Endothelial cell (in vitro differentiated cells): ENCODE measurements around the gene DEFB114. TPM values are rescaled to one million over a fixed set of nuclear protein-coding genes. Genes with fewer than 3 reads are reported as not detected.

Experiments used
- DNase-seq: peaks from one replicate; pipeline ENCODE4 v3.0.0; 2021; ENCODE audit warnings: low spot score
- H3K27ac Mint-ChIP-seq: one replicate; pipeline ENCODE4 v1.8.0; 2021; ENCODE audit warnings: mixed read lengths, inconsistent platforms; ENCODE audit not compliant: unreplicated experiment
- H3K27me3 Mint-ChIP-seq: one replicate; pipeline ENCODE4 v1.8.0; 2021; ENCODE audit warnings: mild to moderate bottlenecking, moderate library complexity, mixed read lengths, inconsistent platforms; ENCODE audit not compliant: unreplicated experiment
- H3K36me3 Mint-ChIP-seq: one replicate; pipeline ENCODE4 v1.8.0; 2021; ENCODE audit warnings: mild to moderate bottlenecking, low read depth, mixed read lengths, inconsistent platforms; ENCODE audit not compliant: unreplicated experiment
- H3K4me1 Mint-ChIP-seq: one replicate; pipeline ENCODE4 v1.8.0; 2021; ENCODE audit warnings: mild to moderate bottlenecking, mixed read lengths, inconsistent platforms; ENCODE audit not compliant: unreplicated experiment
- H3K4me3 Mint-ChIP-seq: one replicate; pipeline ENCODE4 v1.8.0; 2021; ENCODE audit warnings: mild to moderate bottlenecking, mixed read lengths, inconsistent platforms; ENCODE audit not compliant: unreplicated experiment
- H3K9me3 Mint-ChIP-seq: one replicate; pipeline ENCODE4 v1.8.0; 2021; ENCODE audit warnings: mixed read lengths, inconsistent platforms; ENCODE audit not compliant: unreplicated experiment
- total RNA-seq: library from RNA; stranded (reverse); fragmentation: NEBNext Ultra II Directional; extraction: Animal tissue kit (Norgen Biotek cat#: 25700); gene quantifications from one replicate; pipeline ENCODE4 v1.2.1, GENCODE V29; 2021; ENCODE audit not compliant: unreplicated experiment
- TF ChIP-seq, protein P1 (sequence below): fragments of 200-600 bp; sonication (generic); IDR thresholded peaks from one replicate; pipeline ENCODE4 v1.5.0; 2021; ENCODE audit warnings: antibody characterized with exemption; ENCODE audit not compliant: unreplicated experiment

DEFB114 gene
- total RNA-seq, 1 donor from 2014 or later, result not detected

DNA sequence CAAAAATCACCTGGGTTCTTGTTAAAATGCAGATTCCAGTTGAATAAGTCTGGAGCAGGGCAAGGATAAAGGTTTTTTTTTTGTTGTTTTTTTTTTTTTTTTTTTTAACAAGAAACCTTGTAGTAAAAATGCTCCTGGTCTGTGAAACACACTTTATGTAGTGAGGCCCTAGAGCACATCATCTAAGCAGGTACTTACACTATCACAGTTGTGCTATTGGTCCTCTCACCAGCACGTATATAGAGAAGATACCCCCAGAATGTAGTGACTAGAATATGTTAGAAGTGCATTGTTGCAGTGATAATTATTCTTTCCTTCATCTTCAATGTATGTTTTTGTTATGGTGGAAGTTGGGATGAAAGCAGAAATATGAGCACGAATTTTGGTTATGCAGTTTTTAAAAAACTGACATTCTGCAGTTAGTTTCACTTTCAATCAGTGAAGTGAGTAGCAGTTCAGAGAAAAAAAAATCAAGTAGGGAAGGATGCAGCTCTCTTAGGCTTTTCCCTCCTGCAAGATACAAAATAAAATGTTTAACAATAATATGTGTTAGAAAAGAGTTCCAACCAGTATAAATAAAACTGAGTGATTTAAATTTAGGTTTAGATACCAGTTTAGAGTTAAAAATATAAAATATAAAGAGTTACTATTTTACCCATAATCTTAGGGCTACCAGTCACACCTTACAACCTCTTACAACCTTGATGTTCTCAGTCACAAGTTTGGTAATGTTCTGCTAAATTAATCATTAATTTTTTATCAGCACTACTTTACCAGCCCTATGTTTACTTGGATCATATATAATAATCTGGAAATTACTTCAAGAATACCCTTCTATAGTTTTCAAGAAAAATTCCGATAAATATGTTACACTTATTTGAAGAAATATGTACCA lies 14.6 kb upstream of the DEFB114 start:
- DNase-seq, result no peak
- Mint-ChIP-seq H3K27me3 (no peaks in the 10 kb centered on the region), H3K9me3 (no peaks in the 10 kb centered on the region), H3K4me3 (no peak overlapping the region), H3K4me1 (no peaks in the 10 kb centered on the region), H3K36me3 (no peaks in the 10 kb centered on the region), H3K27ac (no peak overlapping the region)
- TF ChIP-seq, protein P1, sequence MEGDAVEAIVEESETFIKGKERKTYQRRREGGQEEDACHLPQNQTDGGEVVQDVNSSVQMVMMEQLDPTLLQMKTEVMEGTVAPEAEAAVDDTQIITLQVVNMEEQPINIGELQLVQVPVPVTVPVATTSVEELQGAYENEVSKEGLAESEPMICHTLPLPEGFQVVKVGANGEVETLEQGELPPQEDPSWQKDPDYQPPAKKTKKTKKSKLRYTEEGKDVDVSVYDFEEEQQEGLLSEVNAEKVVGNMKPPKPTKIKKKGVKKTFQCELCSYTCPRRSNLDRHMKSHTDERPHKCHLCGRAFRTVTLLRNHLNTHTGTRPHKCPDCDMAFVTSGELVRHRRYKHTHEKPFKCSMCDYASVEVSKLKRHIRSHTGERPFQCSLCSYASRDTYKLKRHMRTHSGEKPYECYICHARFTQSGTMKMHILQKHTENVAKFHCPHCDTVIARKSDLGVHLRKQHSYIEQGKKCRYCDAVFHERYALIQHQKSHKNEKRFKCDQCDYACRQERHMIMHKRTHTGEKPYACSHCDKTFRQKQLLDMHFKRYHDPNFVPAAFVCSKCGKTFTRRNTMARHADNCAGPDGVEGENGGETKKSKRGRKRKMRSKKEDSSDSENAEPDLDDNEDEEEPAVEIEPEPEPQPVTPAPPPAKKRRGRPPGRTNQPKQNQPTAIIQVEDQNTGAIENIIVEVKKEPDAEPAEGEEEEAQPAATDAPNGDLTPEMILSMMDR, result no peak

DNA sequence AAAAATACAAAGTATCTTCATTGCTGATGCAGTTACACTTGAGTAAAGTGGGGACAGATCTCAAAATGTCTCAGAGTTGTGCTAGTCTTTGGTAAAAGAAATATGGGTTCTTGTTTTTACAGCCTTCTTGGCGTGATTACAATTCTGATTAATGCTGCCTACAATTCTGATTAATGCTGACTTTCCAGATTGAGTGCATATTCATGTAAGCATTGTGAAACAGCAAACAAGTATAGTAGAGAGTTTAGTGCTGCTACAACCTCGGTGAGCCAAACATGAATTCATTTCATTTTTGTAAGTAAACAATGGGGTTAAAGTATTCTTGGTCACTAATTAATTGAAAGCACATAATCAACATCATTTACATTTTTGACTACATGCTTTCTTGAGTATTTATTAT lies 5.6 kb upstream of the DEFB114 start, which contains the start of gene DEFB113:
Gene DEFB113, minus strand, starts transcription at position 21 of the 400 bp plus-strand sequence. Its CDS starts 0 bp downstream, at position 21.
- no peak within 1 kb of the TSS for H3K27ac Mint-ChIP-seq

GRCh38 chr6:49966823-49967222 lies 2.9 kb upstream of the DEFB114 start:
- H3K4me1 Mint-ChIP-seq, result no peaks in the 10 kb centered on the region
- no peak overlapping the region for H3K4me3 Mint-ChIP-seq
- H3K36me3 Mint-ChIP-seq, result no peaks in the 10 kb centered on the region
- TF ChIP-seq, protein P1, result no peak
- no peaks in the 10 kb centered on the region for H3K9me3 Mint-ChIP-seq
- H3K27ac Mint-ChIP-seq, result no peak overlapping the region
- no peak for DNase-seq
- no peaks in the 10 kb centered on the region for H3K27me3 Mint-ChIP-seq

More for the DNA sequence above, 5.6 kb upstream of the DEFB114 start, which contains the start of gene DEFB113:
- H3K4me1 Mint-ChIP-seq, result no peaks in the 10 kb centered on the region
- H3K9me3 Mint-ChIP-seq, result no peaks in the 10 kb centered on the region
- no peaks in the 10 kb centered on the region for H3K36me3 Mint-ChIP-seq
- DNase-seq, result no peak
- H3K27me3 Mint-ChIP-seq, result no peaks in the 10 kb centered on the region
- H3K4me3 Mint-ChIP-seq, result no peak within 1 kb of the TSS
- TF ChIP-seq, protein P1, result no peak

DNA sequence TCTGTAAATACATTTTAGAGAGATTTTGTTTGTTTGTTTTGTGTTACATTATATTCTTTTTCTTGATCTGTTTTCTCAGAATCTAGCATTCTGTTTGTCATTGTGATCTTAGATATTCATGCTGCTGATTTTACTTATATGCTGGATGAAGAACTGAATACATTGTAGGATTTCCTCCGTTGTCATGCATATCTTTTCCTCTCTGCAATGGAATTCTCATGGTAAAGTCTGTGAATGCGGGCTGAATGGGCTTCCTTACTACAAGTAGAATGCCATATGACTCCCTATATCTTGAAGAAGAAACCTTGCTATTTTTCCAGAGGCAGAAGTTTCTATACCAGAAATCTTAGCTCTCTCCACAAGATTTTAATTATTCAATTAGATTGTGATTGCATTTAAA lies 2.4 kb upstream of the DEFB114 start:
- Mint-ChIP-seq H3K9me3 (no peaks in the 10 kb centered on the region), H3K27ac (no peak overlapping the region), H3K27me3 (no peaks in the 10 kb centered on the region), H3K4me1 (no peaks in the 10 kb centered on the region), H3K4me3 (no peak overlapping the region), H3K36me3 (no peaks in the 10 kb centered on the region)
- TF ChIP-seq, protein P1, result no peak
- no peak for DNase-seq

GRCh38 chr6:49958180-49958579 lies 5.8 kb downstream of the DEFB114 start:
- no peaks in the 10 kb centered on the region for H3K27me3 Mint-ChIP-seq

More at GRCh38 chr6:49958180-49958579, 5.8 kb downstream of the DEFB114 start:
- TF ChIP-seq, protein P1, result no peak
- Mint-ChIP-seq H3K9me3 (no peaks in the 10 kb centered on the region), H3K36me3 (no peaks in the 10 kb centered on the region), H3K4me1 (no peaks in the 10 kb centered on the region), H3K27ac (no peak overlapping the region), H3K4me3 (no peak overlapping the region)
- no peak for DNase-seq
